ENCODE results near the gene STUM. TPM values are rescaled to one million over a fixed set of nuclear protein-coding genes. Genes with fewer than 3 reads are reported as not detected.
A peak's percentile ranks its signal among the peaks of the same experiment; 100 is the strongest.
"Not testable (repeated sequence)": the region's sequence is repeated elsewhere in the genome, so short reads cannot be mapped to it uniquely, and the experiment has no call there.

The STUM gene
- total RNA-seq (under 0.01 TPM in 1 of 2 replicates, not detected in the other), polyA plus RNA-seq (0.01 and 0.02 TPM in 2 replicates), polyA minus RNA-seq (ENCODE audit: low replicate concordance) (not detected in 2 replicates)
- not detected in 2 replicates for polyA plus RNA-seq (2012)

GRCh38 chr1:226548256-226549093 is at the start of gene STUM:
STUM (plus strand) TSS chr1:226548764; CDS start chr1:226548905, 141 bp downstream.
- Histone ChIP-seq H3K4me1 (ENCODE audit: control insufficient read depth, extremely low read depth, insufficient read depth, low read length) (no peaks in the 10 kb centered on the region), H3K4me2 (ENCODE audit: extremely low read depth, insufficient read depth, low read length) (peak within 1 kb of the TSS; percentile 29), H3K4me3 (replicated peaks in 1 of 4; ENCODE audit: control extremely low read depth in 1 of 4, insufficient read depth in 1 of 4, low read depth in 3 of 4, low read length in 4 of 4) (peak within 1 kb of the TSS in 2 of 4 experiments; percentile 27 to 38), H2AFZ (ENCODE audit: low read length) (no peak within 1 kb of the TSS), H4K20me1 (ENCODE audit: control insufficient read depth, extremely low read depth, insufficient read depth, low read length) (no peaks in the 10 kb centered on the region), H3K79me2 (ENCODE audit: control insufficient read depth, insufficient read depth, low read length) (no peaks in the 10 kb centered on the region), H3K27me3 (ENCODE audit: control insufficient read depth, insufficient read depth, low read length) (peaks cover 34% of the 10 kb centered on the region), H3K9me3 (ENCODE audit: control insufficient read depth, insufficient read depth, low read depth, low read length) (no peaks in the 10 kb centered on the region), H3K36me3 (ENCODE audit: control insufficient read depth, insufficient read depth, low read length) (no peaks in the 10 kb centered on the region), H3K9ac (ENCODE audit: insufficient read depth, low read length) (no peak within 1 kb of the TSS), H3K27ac (ENCODE audit: insufficient read depth, low read length) (no peak within 1 kb of the TSS)
- DNase-seq (ENCODE audit: low read depth in 2 of 2), result peak; percentile 10 to 39
- TF ChIP-seq EZH2 (IDR thresholded peaks at IDR 0.05; ENCODE audit: low read length, missing control alignments), result peak; percentile 94
- no peak for TF ChIP-seq CTCF (conservative IDR thresholded peaks at IDR 0.05 in 1 of 2, IDR thresholded peaks at IDR 0.05 in 1 of 2; ENCODE audit: low read depth in 1 of 2, low read length in 2 of 2)

- H3K9me3 ChIP-seq (ENCODE audit: control insufficient read depth, insufficient read depth, low read depth, low read length); H2AFZ ChIP-seq (ENCODE audit: low read length); H3K79me2 ChIP-seq (ENCODE audit: control insufficient read depth, insufficient read depth, low read length); H3K4me2 ChIP-seq (ENCODE audit: extremely low read depth, insufficient read depth, low read length); H4K20me1 ChIP-seq (ENCODE audit: control insufficient read depth, extremely low read depth, insufficient read depth, low read length); H3K4me1 ChIP-seq (ENCODE audit: control insufficient read depth, extremely low read depth, insufficient read depth, low read length); H3K27ac ChIP-seq (ENCODE audit: insufficient read depth, low read length); H3K4me3 ChIP-seq (replicated peaks in 1 of 4; ENCODE audit: control extremely low read depth in 1 of 4, insufficient read depth in 1 of 4, low read depth in 3 of 4, low read length in 4 of 4); H3K27me3 ChIP-seq (ENCODE audit: control insufficient read depth, insufficient read depth, low read length); H3K36me3 ChIP-seq (ENCODE audit: control insufficient read depth, insufficient read depth, low read length); H3K9ac ChIP-seq (ENCODE audit: insufficient read depth, low read length); DNase-seq (ENCODE audit: low read depth in 2 of 2): not testable (repeated sequence)
These were observed 48.9 kb upstream of the STUM start for GRCh38 chr1:226499699-226500098.

GRCh38 chr1:226506021-226506420 is 42.5 kb upstream of the STUM start:
- Histone ChIP-seq H3K9ac (ENCODE audit: insufficient read depth, low read length) (no peak overlapping the region), H3K4me1 (ENCODE audit: control insufficient read depth, extremely low read depth, insufficient read depth, low read length) (no peaks in the 10 kb centered on the region), H3K9me3 (ENCODE audit: control insufficient read depth, insufficient read depth, low read depth, low read length) (no peaks in the 10 kb centered on the region), H3K79me2 (ENCODE audit: control insufficient read depth, insufficient read depth, low read length) (no peaks in the 10 kb centered on the region), H3K27me3 (ENCODE audit: control insufficient read depth, insufficient read depth, low read length) (no peaks in the 10 kb centered on the region), H3K4me3 (replicated peaks in 1 of 4; ENCODE audit: control extremely low read depth in 1 of 4, insufficient read depth in 1 of 4, low read depth in 3 of 4, low read length in 4 of 4) (no peak overlapping the region), H2AFZ (ENCODE audit: low read length) (no peak overlapping the region), H3K36me3 (ENCODE audit: control insufficient read depth, insufficient read depth, low read length) (no peaks in the 10 kb centered on the region), H3K27ac (ENCODE audit: insufficient read depth, low read length) (no peak overlapping the region), H3K4me2 (ENCODE audit: extremely low read depth, insufficient read depth, low read length) (no peak overlapping the region), H4K20me1 (ENCODE audit: control insufficient read depth, extremely low read depth, insufficient read depth, low read length) (no peaks in the 10 kb centered on the region)
- DNase-seq (ENCODE audit: low read depth in 2 of 2), result no peak
- TF ChIP-seq CTCF (conservative IDR thresholded peaks at IDR 0.05 in 1 of 2, IDR thresholded peaks at IDR 0.05 in 1 of 2; ENCODE audit: low read depth in 1 of 2, low read length in 2 of 2) (no peak), EZH2 (IDR thresholded peaks at IDR 0.05; ENCODE audit: low read length, missing control alignments) (no peak)

Data from fibroblast of lung (primary cell).